ENCODE results near the gene ACIN1.

ACIN1 gene

DNA sequence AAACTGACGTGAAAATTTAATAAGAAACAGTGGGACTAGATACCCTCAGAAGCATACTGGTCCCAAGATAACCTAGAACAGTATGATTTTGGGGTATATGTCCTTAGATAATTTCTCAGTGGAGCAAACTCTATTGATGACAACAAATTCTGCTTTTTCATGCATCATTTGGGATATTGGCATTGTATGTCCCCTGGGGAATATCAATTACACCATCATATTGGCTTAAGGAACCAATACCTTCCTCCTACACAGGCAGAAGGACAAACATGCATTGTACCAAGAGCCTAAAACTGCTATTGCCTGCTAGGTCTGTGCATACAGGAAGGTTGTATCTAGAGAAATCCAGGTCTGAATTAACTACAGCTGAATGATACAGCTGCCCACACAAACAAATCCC, 20.0 kb downstream of the ACIN1 start:
- TF ChIP-seq FOXP2 (optimal IDR thresholded peaks at IDR 0.05; ENCODE audit: control extremely low read depth, extremely low read length, insufficient read depth) (no peak), POLR2AphosphoS5 (IDR thresholded peaks at IDR 0.05; ENCODE audit: borderline replicate concordance, low read depth, low read length) (no peak), EZH2 (IDR thresholded peaks at IDR 0.05) (no peak)
- Histone ChIP-seq H3K4me3 (no peak overlapping the region), H3K36me3 (ENCODE audit: insufficient read depth, low read length) (peaks cover 79% of the 10 kb centered on the region), H3K27ac (peak overlapping the region; percentile 35), H3K9me3 (ENCODE audit: low read depth, low read length) (no peaks in the 10 kb centered on the region), H3K9ac (ENCODE audit: insufficient read length) (no peak overlapping the region)
- no peak for DNase-seq (ENCODE audit: low read depth, low spot score)

DNA sequence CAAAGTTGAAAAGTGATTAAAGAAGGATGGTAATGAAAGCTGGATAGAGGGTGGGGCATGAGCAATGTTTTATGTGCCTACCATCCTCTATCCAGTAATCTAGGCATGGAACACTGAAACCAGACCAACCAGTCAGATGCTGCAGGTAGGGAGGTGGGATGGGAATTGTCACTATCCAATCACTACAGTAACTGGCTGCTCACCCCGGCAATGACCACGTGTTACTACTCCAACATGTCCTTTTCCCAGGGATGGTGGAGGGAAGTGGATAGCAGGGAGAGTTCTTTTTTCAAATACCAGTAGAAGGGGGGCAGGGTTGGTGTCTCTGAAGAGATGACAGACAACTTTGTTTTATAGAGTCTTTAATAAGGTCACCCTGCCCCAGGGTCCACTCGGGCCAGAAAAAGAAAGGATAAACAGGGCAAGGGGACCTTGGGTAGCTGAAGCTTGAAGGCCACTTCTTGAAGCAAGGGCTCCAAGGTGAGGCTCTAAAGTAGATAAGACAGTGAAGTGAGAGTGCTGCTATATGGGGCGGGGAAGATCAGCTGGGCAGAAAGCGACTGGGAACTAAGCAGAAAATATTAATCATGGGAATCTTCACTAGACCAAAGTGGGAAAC, 22.9 kb downstream of the ACIN1 start:
- no peak for TF ChIP-seq EZH2 (IDR thresholded peaks at IDR 0.05)
- no peak for TF ChIP-seq POLR2AphosphoS5 (IDR thresholded peaks at IDR 0.05; ENCODE audit: borderline replicate concordance, low read depth, low read length)
- TF ChIP-seq FOXP2 (optimal IDR thresholded peaks at IDR 0.05; ENCODE audit: control extremely low read depth, extremely low read length, insufficient read depth): no peak
- H3K4me3 ChIP-seq: peak overlapping the region; percentile 83
- no peaks in the 10 kb centered on the region for H3K9me3 ChIP-seq (ENCODE audit: low read depth, low read length)
- peak overlapping the region; percentile 92 for H3K9ac ChIP-seq (ENCODE audit: insufficient read length)
- DNase-seq (ENCODE audit: low read depth, low spot score): no peak
- peak overlapping the region; percentile 91 for H3K27ac ChIP-seq
- peaks cover 77% of the 10 kb centered on the region for H3K36me3 ChIP-seq (ENCODE audit: insufficient read depth, low read length)

DNA sequence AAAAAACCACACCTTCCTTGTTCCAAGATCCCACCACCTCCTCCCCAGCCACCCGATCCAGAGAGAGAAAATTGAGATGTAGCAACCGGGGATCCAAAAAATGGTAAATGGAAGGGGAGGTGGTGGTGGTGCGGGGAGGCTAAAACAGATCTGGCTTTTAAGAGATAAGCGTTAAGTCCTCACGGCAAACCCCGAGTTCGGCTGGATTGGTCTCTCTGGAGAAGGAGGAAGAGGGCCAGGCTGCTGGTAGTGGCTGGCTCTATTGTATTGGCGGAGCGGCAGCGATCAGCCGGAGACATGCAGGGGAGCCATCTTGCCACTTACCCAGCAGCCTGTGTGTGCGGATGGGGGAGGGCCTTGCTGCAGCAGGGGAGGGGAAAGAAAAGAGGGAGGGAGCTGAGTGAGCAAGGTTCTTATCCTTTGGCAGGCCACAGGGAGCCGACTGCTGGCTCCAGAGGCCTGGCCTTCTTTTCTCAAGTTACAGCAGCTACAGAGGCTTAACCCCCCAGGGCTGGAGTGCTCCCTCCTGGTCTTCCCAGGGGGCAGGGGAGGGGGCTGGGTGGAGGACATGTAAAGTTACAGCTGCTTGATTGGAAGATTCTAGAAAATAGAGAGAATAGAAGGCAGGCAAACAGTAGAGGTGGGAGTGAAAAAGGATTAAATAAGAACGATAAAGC, 23.6 kb downstream of the ACIN1 start:
- DNase-seq (ENCODE audit: low read depth, low spot score): no peak
- TF ChIP-seq POLR2AphosphoS5 (IDR thresholded peaks at IDR 0.05; ENCODE audit: borderline replicate concordance, low read depth, low read length) (peak; percentile 95), FOXP2 (optimal IDR thresholded peaks at IDR 0.05; ENCODE audit: control extremely low read depth, extremely low read length, insufficient read depth) (no peak)
- H3K27ac ChIP-seq: peak overlapping the region; percentile 91
- H3K9me3 ChIP-seq (ENCODE audit: low read depth, low read length): no peaks in the 10 kb centered on the region
- H3K9ac ChIP-seq (ENCODE audit: insufficient read length): peak overlapping the region; percentile 92
- H3K36me3 ChIP-seq (ENCODE audit: insufficient read depth, low read length): peaks cover 76% of the 10 kb centered on the region
- peak overlapping the region; percentile 83 for H3K4me3 ChIP-seq

DNA sequence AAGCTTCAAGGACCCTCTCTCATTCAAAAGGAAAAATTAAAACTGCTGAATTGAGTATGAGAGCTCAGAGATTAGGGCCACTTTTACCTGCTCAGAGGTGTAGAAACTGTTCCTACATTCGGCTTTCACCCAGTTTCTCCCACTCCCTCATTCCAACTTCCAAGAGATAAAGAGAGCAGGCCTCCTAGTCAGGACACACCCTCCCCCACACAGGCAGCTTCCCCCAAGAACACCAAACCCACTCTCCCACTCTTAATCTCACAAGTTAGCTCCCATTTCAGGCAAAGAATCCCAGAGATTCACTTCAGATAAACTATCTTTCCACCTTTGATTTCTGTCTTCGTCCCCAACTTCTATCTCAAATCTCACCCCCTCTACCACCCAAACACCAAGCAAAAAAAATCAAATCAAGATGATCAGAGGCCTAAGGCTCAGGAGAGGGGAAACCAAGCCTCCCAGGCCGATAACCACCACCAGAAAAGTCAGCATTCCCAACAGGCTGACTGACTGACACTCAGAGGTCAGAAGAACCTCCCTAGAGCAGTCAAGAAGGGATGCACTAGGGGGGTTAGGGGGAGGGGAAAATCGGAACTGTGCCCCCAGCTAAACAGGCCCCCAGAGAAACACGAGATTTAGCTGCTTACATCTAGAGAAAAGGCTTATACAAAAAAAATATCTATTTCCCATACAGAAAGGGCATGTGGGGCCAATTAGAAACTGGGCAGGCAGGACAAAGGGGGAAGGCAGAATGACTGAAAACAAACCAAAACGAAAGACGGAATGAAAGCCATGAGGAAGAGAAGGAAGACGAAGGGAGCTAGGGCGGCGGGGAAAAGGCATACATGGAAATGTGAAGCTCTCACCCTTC, 24.4 kb downstream of the ACIN1 start:
- DNase-seq (ENCODE audit: low read depth, low spot score): no peak
- H3K9me3 ChIP-seq (ENCODE audit: low read depth, low read length): no peaks in the 10 kb centered on the region
- peaks cover 76% of the 10 kb centered on the region for H3K36me3 ChIP-seq (ENCODE audit: insufficient read depth, low read length)
- H3K9ac ChIP-seq (ENCODE audit: insufficient read length): peak overlapping the region; percentile 92
- TF ChIP-seq FOXP2 (optimal IDR thresholded peaks at IDR 0.05; ENCODE audit: control extremely low read depth, extremely low read length, insufficient read depth) (no peak), EZH2 (IDR thresholded peaks at IDR 0.05) (no peak), POLR2AphosphoS5 (IDR thresholded peaks at IDR 0.05; ENCODE audit: borderline replicate concordance, low read depth, low read length) (no peak; the same call in 1 of the 2 replicates)
- H3K4me3 ChIP-seq: peak overlapping the region; percentile 83
- peak overlapping the region; percentile 91 for H3K27ac ChIP-seq

DNA sequence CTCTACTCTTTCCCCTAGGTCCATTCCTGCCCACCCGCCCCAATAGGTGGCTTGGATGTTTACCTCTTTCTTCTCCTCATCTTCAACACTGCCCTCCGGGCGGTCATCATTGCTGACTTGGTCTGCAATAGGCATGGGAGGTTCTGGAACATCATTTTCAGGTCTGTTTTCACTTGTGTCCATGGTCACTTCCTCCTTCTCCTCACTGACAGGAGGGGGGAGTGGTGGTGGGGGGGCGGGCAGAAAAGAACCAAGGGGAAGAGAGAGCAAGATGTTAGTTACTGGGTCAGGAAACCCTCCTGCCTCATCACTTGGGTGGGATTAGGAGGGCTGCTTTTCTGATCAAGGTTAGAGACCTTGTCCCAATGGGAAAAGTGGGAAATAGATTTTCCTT, 25.5 kb downstream of the ACIN1 start:
- DNase-seq (ENCODE audit: low read depth, low spot score): no peak
- TF ChIP-seq FOXP2 (optimal IDR thresholded peaks at IDR 0.05; ENCODE audit: control extremely low read depth, extremely low read length, insufficient read depth) (no peak), POLR2AphosphoS5 (IDR thresholded peaks at IDR 0.05; ENCODE audit: borderline replicate concordance, low read depth, low read length) (no peak), EZH2 (IDR thresholded peaks at IDR 0.05) (no peak)
- H3K4me3 ChIP-seq: peak overlapping the region; percentile 53
- H3K9ac ChIP-seq (ENCODE audit: insufficient read length): peak overlapping the region; percentile 54
- H3K36me3 ChIP-seq (ENCODE audit: insufficient read depth, low read length): peaks cover 76% of the 10 kb centered on the region
- peak overlapping the region; percentile 75 for H3K27ac ChIP-seq
- no peaks in the 10 kb centered on the region for H3K9me3 ChIP-seq (ENCODE audit: low read depth, low read length)

DNA sequence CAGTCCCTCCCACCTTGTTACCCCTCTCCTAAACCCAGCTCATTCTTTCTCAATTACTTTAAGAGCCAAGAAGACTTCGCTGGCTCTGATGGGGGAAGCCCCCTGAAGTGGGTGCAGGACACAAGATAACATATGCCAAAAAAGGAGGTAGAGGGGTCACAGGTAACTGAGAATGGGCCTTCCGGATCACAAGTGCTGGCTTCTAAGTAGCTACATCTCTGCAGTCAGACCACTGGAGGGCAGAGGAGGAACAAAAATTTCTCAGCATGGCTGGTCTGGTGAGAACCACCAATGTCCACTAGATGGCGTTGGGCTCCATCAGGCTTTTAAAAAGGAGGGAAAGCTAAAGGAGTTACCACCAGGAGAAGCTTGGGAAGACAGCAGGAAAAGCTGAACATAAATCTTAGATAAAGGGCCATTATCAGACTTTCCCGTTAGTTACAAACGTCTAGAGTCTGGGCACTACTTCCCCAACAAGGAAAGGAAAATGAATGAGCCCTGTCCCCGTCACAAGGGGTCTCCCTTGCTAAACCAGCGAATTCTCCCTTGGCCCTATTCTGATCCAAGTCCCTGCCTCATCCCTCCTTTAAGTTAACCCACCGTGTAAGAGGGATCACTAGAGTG, 26.0 kb downstream of the ACIN1 start:
- DNase-seq (ENCODE audit: low read depth, low spot score): peak; percentile 92
- Histone ChIP-seq H3K9ac (ENCODE audit: insufficient read length) (peak overlapping the region; percentile 54), H3K27ac (peak overlapping the region; percentile 75), H3K9me3 (ENCODE audit: low read depth, low read length) (no peaks in the 10 kb centered on the region), H3K36me3 (ENCODE audit: insufficient read depth, low read length) (peaks cover 77% of the 10 kb centered on the region), H3K4me3 (peak overlapping the region; percentile 53)
- peak; percentile 52 for TF ChIP-seq POLR2AphosphoS5 (IDR thresholded peaks at IDR 0.05; ENCODE audit: borderline replicate concordance, low read depth, low read length)
- TF ChIP-seq EZH2 (IDR thresholded peaks at IDR 0.05): no peak

DNA sequence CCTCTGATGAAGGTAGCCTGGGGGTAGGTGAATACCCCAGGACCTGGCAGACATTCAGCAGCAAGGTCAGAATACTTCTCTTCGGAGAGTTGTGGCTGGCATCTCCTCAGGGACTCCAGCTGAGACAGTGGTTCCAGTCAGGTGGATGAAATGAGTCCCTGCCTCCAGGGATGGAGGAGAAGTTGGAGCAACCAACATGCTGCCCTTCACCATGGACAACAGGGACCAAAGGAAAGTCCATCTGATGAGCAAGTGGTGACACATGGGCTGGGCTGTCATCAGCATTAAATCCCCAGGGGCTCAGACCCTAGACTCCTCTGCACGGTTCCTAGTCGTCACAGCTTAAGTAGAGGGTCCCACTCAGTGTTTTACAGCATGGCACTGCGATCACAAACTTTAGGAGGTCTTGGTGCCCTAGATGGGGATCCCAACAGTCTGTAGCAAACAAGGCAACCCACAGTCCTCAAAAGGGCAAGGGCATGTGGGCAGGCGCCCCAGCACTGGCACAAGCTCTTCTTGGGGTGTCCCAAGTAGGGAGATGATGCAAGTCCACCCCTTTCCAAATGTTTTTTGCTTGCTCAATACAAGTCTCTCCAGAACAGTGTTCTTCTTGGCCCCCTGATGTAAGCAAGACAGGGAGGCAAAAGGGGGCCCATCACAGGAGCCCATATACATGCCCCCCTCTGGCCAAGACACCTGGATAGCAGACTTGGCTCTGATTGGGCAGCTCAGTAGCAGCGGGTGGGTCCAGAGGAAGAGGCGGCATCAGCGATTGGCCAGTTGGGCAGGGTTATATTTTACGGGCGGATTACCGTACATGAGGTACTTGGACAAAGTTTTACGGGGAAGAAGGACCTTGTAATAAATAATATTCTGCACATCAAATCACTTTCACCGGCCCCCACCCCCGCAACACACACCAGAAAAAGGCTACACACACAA, 26.8 kb downstream of the ACIN1 start:
- no peak overlapping the region for H3K4me3 ChIP-seq
- no peak overlapping the region for H3K27ac ChIP-seq
- peaks cover 78% of the 10 kb centered on the region for H3K36me3 ChIP-seq (ENCODE audit: insufficient read depth, low read length)
- TF ChIP-seq EZH2 (IDR thresholded peaks at IDR 0.05) (no peak), POLR2AphosphoS5 (IDR thresholded peaks at IDR 0.05; ENCODE audit: borderline replicate concordance, low read depth, low read length) (no peak), FOXP2 (optimal IDR thresholded peaks at IDR 0.05; ENCODE audit: control extremely low read depth, extremely low read length, insufficient read depth) (no peak)
- no peak overlapping the region for H3K9ac ChIP-seq (ENCODE audit: insufficient read length)
- no peak for DNase-seq (ENCODE audit: low read depth, low spot score)
- no peaks in the 10 kb centered on the region for H3K9me3 ChIP-seq (ENCODE audit: low read depth, low read length)
